ENCODE data around the gene MED12L. TPM values are rescaled to one million over a fixed set of nuclear protein-coding genes. Genes with fewer than 3 reads are reported as not detected.
"Not testable (repeated sequence)": the region's sequence is repeated elsewhere in the genome, so short reads cannot be mapped to it uniquely, and the experiment has no call there.

Gene MED12L
- total RNA-seq, 1 donor = 2.2 TPM

GRCh38 chr3:151232991-151233390 is 147.5 kb downstream of the MED12L start:
- no peak for DNase-seq (ENCODE audit: insufficient read length, low spot score, missing footprints)
- Histone ChIP-seq H3K9me3 (ENCODE audit: low read depth, low read length) (no peaks in the 10 kb centered on the region), H3K4me1 (ENCODE audit: insufficient read depth, low read length) (peaks cover 11% of the 10 kb centered on the region)

GRCh38 chr3:151234825-151235224 is 149.4 kb downstream of the MED12L start:
- no peak overlapping the region for H3K4me2 ChIP-seq (ENCODE audit: insufficient read depth, low read length)
- no peaks in the 10 kb centered on the region for H3K9me3 ChIP-seq (ENCODE audit: low read depth, low read length)
- no peak overlapping the region for H3K27ac ChIP-seq (ENCODE audit: low read depth, low read length)
- no peak overlapping the region for H3K4me3 ChIP-seq (ENCODE audit: insufficient read depth, low read length)
- H2AFZ ChIP-seq (ENCODE audit: low read length) = no peak overlapping the region
- H3K79me2 ChIP-seq (ENCODE audit: insufficient read depth, low read length) = no peaks in the 10 kb centered on the region
- H3K36me3 ChIP-seq (ENCODE audit: insufficient read depth, low read length) = no peaks in the 10 kb centered on the region
- no peak for TF ChIP-seq CTCF (IDR thresholded peaks at IDR 0.05; ENCODE audit: extremely low read depth, low read depth, low read length)
- H4K20me1 ChIP-seq (ENCODE audit: insufficient read depth, low read length) = no peaks in the 10 kb centered on the region
- H3K27me3 ChIP-seq (ENCODE audit: insufficient read depth, low read length) = peaks cover 11% of the 10 kb centered on the region
- H3K4me1 ChIP-seq (ENCODE audit: insufficient read depth, low read length) = no peaks in the 10 kb centered on the region
- DNase-seq (ENCODE audit: insufficient read length, low spot score, missing footprints) = no peak

More at GRCh38 chr3:151232991-151233390, 147.5 kb downstream of the MED12L start:
- peaks cover 11% of the 10 kb centered on the region for H3K27me3 ChIP-seq (ENCODE audit: insufficient read depth, low read length)
- no peak for TF ChIP-seq CTCF (IDR thresholded peaks at IDR 0.05; ENCODE audit: extremely low read depth, low read depth, low read length)
- no peaks in the 10 kb centered on the region for H3K79me2 ChIP-seq (ENCODE audit: insufficient read depth, low read length)
- no peak overlapping the region for H3K4me2 ChIP-seq (ENCODE audit: insufficient read depth, low read length)
- no peak overlapping the region for H3K27ac ChIP-seq (ENCODE audit: low read depth, low read length)
- no peak overlapping the region for H3K4me3 ChIP-seq (ENCODE audit: insufficient read depth, low read length)
- no peak overlapping the region for H2AFZ ChIP-seq (ENCODE audit: low read length)
- no peaks in the 10 kb centered on the region for H4K20me1 ChIP-seq (ENCODE audit: insufficient read depth, low read length)
- no peaks in the 10 kb centered on the region for H3K36me3 ChIP-seq (ENCODE audit: insufficient read depth, low read length)

DNA sequence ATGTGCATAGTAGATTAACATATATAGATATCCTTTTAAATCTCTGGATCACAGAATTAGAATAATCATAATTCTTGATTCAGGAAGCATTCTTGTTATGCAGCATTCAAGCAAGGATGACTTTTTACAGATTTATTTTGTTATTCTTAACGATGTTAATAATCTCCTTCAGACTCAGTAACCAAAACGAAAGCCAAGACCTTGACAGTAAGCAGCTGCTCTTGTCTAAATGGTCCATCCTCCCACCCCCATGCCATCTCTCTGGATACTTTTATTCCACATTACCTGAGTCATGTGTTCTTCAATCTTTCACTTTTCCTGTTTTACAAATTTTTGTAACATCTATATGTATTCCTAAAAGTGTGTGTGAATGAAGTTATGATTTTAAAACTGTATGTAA is 150.9 kb downstream of the MED12L start:
- Histone ChIP-seq H4K20me1 (ENCODE audit: insufficient read depth, low read length) (no peaks in the 10 kb centered on the region), H3K27me3 (ENCODE audit: insufficient read depth, low read length) (peaks cover 11% of the 10 kb centered on the region), H3K79me2 (ENCODE audit: insufficient read depth, low read length) (no peaks in the 10 kb centered on the region), H3K4me3 (ENCODE audit: insufficient read depth, low read length) (no peak overlapping the region), H3K27ac (ENCODE audit: low read depth, low read length) (no peak overlapping the region), H3K9me3 (ENCODE audit: low read depth, low read length) (no peaks in the 10 kb centered on the region), H3K36me3 (ENCODE audit: insufficient read depth, low read length) (no peaks in the 10 kb centered on the region), H3K4me1 (ENCODE audit: insufficient read depth, low read length) (no peaks in the 10 kb centered on the region), H2AFZ (ENCODE audit: low read length) (no peak overlapping the region), H3K4me2 (ENCODE audit: insufficient read depth, low read length) (no peak overlapping the region)
- TF ChIP-seq CTCF (IDR thresholded peaks at IDR 0.05; ENCODE audit: extremely low read depth, low read depth, low read length) = no peak
- no peak for DNase-seq (ENCODE audit: insufficient read length, low spot score, missing footprints)

DNA sequence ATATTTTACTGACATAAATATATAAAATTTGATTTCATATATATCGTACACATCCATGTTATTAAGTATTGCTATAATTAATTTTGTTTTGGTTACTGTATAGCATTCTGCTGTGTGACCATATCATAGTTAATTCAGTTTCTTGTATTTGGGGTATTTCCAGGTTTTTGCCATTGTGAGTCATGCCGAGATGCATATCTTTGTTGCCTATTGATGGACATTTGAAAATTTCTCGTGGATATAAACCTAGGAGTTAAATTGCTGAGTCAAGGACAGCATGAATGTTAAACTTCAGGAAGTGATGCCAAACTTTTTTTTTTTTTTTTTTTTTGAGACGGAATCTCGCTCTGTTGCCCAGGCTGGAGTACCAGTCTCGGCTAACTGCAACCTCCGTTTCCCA is 151.3 kb downstream of the MED12L start:
- H3K9me3 ChIP-seq (ENCODE audit: low read depth, low read length) = no peaks in the 10 kb centered on the region
- no peaks in the 10 kb centered on the region for H3K79me2 ChIP-seq (ENCODE audit: insufficient read depth, low read length)
- no peak for DNase-seq (ENCODE audit: insufficient read length, low spot score, missing footprints)
- no peak overlapping the region for H3K27ac ChIP-seq (ENCODE audit: low read depth, low read length)
- no peaks in the 10 kb centered on the region for H3K36me3 ChIP-seq (ENCODE audit: insufficient read depth, low read length)
- H4K20me1 ChIP-seq (ENCODE audit: insufficient read depth, low read length) = no peaks in the 10 kb centered on the region
- TF ChIP-seq CTCF (IDR thresholded peaks at IDR 0.05; ENCODE audit: extremely low read depth, low read depth, low read length) = no peak
- H3K4me3 ChIP-seq (ENCODE audit: insufficient read depth, low read length) = no peak overlapping the region
- H3K4me2 ChIP-seq (ENCODE audit: insufficient read depth, low read length) = no peak overlapping the region
- no peaks in the 10 kb centered on the region for H3K4me1 ChIP-seq (ENCODE audit: insufficient read depth, low read length)
- peaks cover 11% of the 10 kb centered on the region for H3K27me3 ChIP-seq (ENCODE audit: insufficient read depth, low read length)
- no peak overlapping the region for H2AFZ ChIP-seq (ENCODE audit: low read length)

GRCh38 chr3:151242006-151242405 is 156.5 kb downstream of the MED12L start:
- not testable (repeated sequence) for H3K4me2 ChIP-seq (ENCODE audit: insufficient read depth, low read length); H3K27me3 ChIP-seq (ENCODE audit: insufficient read depth, low read length); H3K79me2 ChIP-seq (ENCODE audit: insufficient read depth, low read length); DNase-seq (ENCODE audit: insufficient read length, low spot score, missing footprints); H4K20me1 ChIP-seq (ENCODE audit: insufficient read depth, low read length); H3K27ac ChIP-seq (ENCODE audit: low read depth, low read length); H2AFZ ChIP-seq (ENCODE audit: low read length); H3K36me3 ChIP-seq (ENCODE audit: insufficient read depth, low read length); H3K4me1 ChIP-seq (ENCODE audit: insufficient read depth, low read length); H3K9me3 ChIP-seq (ENCODE audit: low read depth, low read length); H3K4me3 ChIP-seq (ENCODE audit: insufficient read depth, low read length)
